Activated T-helper 1 cell treated with Interleukin-2 at 50 U/mL for 16 hours (primary cell): ENCODE results near the gene SREBF2.

ENCODE experiments used
- DNase-seq: peaks from one replicate; pipeline ENCODE4 v3.0.0-alpha.2; 2020; ENCODE audit warnings: low read depth

The SREBF2 gene

GRCh38 chr22:41922328-41922727, 89.4 kb downstream of the SREBF2 start:
- DNase-seq, result no peak

GRCh38 chr22:41922940-41923594, 90.2 kb downstream of the SREBF2 start:
- DNase-seq, result no peak

GRCh38 chr22:41923595-41924276, 90.8 kb downstream of the SREBF2 start:
- no peak for DNase-seq

- DNase-seq, result peak; percentile 69
These were observed 93.0 kb downstream of the SREBF2 start for GRCh38 chr22:41925783-41926460.

GRCh38 chr22:41927813-41928212, 94.9 kb downstream of the SREBF2 start:
- DNase-seq, result no peak

GRCh38 chr22:41928593-41929417, 95.9 kb downstream of the SREBF2 start:
- no peak for DNase-seq

- DNase-seq, result no peak
These were observed 96.5 kb downstream of the SREBF2 start for GRCh38 chr22:41929418-41929810.

GRCh38 chr22:41931701-41932269, 98.9 kb downstream of the SREBF2 start:
- DNase-seq, result no peak

- DNase-seq, result no peak
These were observed 99.4 kb downstream of the SREBF2 start for GRCh38 chr22:41932353-41932752.

- DNase-seq, result no peak
These were observed 100.7 kb downstream of the SREBF2 start for GRCh38 chr22:41933411-41934177.

- DNase-seq, result no peak
These were observed 101.5 kb downstream of the SREBF2 start for GRCh38 chr22:41934284-41935014.

GRCh38 chr22:41935015-41935351, 102.1 kb downstream of the SREBF2 start:
- no peak for DNase-seq

GRCh38 chr22:41935509-41935908, 102.6 kb downstream of the SREBF2 start:
- DNase-seq, result no peak

- no peak for DNase-seq
These were observed 103.9 kb downstream of the SREBF2 start for GRCh38 chr22:41936894-41937169.

GRCh38 chr22:41939981-41940831, 107.3 kb downstream of the SREBF2 start:
- peak; percentile 85 for DNase-seq

- peak; percentile 76 for DNase-seq
These were observed 108.2 kb downstream of the SREBF2 start for GRCh38 chr22:41940832-41941765.

GRCh38 chr22:41943661-41944209, 110.8 kb downstream of the SREBF2 start:
- no peak for DNase-seq

GRCh38 chr22:41946629-41947423, 113.9 kb downstream of the SREBF2 start, which contains the start of gene CENPM:
CENPM (minus strand) TSS chr22:41947152; CDS start chr22:41947076, 76 bp downstream.
- DNase-seq, result peak; percentile 73
